AG20443 (cell line): Measurements from ENCODE around the gene PSMB2.

Source experiments
- DNase-seq: peaks from one replicate; pipeline ENCODE4 v3.0.0; 2012; ENCODE audit warnings: low spot score, mixed read lengths

PSMB2 gene

DNA sequence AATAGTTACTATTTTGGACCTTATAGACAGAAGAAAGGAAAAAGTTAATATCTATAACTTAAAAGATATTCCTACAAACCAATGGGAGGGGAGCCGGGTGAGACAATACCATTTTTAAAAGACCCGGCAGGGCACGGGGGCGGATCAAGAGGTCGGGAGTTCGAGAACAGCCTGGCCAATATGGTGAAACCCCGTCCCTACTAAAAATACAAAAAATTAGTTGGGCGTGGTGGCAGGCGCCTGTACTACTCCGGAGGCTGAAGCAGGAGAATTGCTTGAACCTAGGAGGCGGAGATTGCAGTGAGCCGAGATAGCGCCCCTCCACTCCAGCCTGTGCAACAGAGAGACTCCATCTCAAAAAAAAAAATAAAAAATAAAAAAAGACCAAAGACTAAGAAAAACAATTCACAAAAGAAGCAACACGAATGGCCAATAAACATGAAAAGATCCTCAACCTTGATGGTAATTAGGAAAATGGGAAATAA is 1.2 kb upstream of the PSMB2 start:
- DNase-seq = no peak

DNA sequence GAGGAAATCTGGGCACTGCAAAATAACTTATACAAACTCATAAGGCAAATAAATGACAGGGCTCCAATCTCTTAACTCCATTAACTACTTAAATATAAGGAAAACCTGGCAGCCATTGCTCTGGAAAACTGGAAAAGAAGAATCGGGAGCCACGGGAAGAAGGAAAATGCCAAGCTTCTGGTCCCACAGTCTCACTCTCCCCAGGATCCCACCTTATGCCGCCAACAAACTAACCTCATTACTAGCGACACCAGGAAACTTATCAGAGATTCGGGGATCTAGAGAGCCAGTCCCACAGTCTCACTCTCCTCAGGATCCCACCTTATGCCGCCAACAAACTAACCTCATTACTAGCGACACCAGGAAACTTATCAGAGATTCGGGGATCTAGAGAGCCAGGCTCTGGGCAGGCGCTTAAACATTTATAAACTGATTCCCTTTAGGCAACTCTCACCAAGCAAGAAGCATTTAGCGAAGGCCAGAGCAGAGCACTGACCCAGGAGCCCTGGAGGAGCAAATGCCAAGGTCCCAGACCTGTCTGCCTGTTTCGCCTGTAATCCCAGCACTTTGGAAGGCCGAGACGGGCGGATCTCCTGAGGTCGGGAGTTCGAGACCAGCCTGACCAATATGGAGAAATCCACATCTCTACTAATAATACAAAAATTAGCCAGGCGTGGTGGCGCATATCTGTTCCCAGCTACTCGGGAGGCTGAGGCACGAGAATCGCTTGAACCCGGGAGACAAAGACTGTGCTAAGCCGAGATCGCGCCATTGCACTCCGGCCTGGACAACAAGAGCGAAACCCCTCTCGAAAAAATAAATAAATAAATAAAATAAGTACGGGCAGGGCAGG is 720 bp downstream of the PSMB2 start:
- no peak for DNase-seq

GRCh38 chr1:35637401-35637809 is 3.9 kb downstream of the PSMB2 start:
- DNase-seq = peak; percentile 34

DNA sequence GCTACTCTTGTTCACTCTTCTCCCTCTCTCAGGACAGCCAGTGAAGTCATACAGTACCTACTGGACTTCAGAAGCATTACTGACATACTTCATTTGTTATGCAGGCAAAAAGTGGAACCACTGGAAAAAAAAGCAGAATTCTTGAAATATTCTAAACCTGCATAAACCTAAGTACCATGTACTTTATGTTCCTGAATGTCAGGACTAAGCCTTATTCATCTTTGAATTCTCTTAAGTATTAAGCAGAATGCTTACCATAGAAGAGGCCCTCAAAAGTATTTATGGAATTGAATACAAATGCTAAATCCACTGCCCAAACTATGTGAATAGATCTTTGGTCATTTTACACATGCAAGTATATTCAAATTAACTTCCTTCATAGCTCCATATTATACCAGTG is 7.8 kb downstream of the PSMB2 start:
- DNase-seq = no peak

DNA sequence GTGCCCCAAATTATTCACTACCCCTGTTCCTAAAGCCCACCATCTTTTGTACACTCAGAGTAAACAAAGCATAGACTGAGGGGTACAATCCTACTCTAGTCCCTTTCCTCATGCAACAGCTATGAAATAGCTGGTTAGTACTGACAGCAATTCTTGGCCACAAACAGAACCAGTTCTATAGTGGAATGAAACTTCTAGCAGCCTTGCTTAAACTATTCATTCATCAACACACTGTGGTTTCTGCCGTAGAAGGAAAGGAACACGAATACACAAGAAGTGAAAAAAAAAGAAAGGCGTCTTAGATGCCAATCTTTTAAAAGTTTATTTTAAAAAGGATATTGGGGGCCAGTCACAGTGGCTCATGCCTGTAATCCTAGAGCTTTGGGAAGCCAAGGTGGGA is 9.9 kb downstream of the PSMB2 start:
- DNase-seq = no peak

- no peak for DNase-seq
Observed at GRCh38 chr1:35629051-35629450, 12.3 kb downstream of the PSMB2 start.

DNA sequence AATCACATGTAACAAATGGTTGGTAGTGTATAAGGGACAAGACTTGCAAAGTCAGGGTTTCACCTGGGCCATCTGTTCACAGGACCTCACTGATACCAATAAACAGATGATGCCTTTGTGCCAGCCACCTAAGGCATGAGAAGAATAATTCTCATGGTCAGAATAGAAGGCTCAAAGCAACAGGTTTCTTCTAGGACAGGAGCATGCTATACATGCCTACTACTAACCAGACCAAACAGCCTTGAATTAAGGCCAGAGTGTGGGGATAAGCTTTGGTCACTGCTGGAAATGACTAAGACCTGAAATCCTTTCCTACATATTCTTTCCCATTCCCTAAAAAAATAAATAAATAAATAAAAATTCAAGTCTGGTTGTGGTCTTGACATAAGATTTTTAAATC is 17.5 kb downstream of the PSMB2 start:
- no peak for DNase-seq

DNA sequence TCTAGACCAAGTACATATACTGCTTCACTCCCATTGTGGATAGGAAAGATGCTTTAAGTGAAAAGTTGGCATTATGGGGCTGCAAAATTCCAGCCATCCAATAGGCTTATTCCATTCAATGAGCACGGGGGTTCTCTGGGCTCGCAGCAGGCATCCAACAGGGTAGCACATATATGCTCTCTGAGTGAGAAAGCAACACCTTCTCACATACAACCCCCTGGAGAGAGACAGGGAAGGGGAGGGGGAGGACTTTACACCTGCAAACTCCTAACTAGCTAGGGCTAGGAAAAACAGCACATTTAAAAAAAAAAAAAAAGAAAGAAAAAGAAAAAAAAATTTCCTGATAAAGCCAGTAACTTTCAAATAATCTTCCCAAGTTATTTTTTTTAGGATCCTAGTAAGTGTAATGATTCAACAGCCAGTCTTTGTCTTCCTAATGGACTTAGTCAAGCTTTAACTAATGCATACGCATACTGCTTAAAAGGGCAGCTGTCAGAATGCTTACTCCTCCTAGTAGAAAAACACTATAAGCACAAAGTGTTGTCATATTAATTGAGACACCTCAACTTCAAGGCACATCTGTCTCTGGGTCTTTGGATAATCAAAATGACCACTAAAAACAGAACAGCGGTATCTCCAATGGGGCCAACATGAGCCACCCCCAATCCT is 18.7 kb downstream of the PSMB2 start:
- no peak for DNase-seq

DNA sequence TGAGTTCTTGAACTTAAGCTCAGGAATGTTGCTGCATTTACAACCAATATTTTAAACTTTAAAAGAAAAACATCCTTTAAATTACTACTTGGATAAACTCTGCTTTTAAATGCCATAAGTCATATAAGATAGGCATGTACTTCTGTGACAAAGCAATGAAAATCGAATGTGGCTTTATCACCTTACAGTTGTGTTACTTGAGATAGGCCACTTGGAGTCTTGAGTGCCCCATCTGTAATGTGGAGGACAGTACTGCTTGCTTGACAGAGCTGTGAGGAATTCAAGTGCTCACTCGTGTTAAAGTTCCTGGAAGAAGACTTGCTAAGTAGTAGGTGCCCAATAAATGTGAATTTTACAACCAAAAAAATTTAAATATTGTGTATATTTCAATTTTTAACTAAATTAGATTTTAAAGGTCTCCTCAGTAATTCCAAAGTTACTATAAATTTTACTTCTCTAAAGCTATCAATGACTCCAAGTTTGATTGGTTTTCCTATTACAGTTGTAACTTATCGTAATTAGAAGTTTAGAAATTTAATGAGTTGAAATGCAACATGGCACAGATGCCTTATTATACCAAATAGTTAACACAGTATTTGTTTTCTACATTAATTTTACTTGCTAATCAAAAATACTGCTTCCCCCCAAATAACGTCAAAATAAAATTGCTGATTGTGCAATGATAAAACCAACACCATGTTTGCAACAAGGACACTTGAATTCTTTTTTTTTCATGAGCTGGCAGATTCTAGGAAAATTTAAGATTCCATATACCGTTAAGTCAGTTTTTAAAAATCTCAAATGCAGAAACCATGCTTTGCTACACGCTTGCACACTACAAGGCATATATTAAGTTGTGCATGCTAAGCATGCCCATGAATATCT is 21.8 kb downstream of the PSMB2 start:
- DNase-seq = no peak

- no peak for DNase-seq
Observed at GRCh38 chr1:35615440-35615839, 25.9 kb downstream of the PSMB2 start.

DNA sequence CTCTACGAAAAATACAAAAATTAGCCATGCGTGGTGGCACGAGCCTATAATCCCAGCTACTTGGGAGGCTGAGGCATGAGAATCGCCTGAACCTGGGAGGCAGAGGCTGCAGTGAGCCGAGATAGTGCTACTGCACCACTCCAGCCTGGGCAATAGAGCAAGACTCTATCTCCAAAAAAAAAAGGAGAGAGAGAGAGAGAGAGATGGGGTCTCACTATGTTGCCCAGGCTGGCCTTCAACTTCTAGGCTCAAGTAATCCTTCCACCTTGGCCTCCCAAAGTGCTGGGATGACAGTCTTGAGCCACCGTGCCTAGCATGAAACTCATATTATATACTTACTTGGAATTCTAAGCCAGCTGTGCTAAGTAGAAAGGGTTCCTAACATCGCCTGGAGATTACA is 29.7 kb downstream of the PSMB2 start:
- DNase-seq = no peak

- DNase-seq = no peak
Observed at GRCh38 chr1:35605867-35606182, 35.5 kb downstream of the PSMB2 start.

- no peak for DNase-seq
Observed at GRCh38 chr1:35605071-35605866, 36.1 kb downstream of the PSMB2 start.

DNA sequence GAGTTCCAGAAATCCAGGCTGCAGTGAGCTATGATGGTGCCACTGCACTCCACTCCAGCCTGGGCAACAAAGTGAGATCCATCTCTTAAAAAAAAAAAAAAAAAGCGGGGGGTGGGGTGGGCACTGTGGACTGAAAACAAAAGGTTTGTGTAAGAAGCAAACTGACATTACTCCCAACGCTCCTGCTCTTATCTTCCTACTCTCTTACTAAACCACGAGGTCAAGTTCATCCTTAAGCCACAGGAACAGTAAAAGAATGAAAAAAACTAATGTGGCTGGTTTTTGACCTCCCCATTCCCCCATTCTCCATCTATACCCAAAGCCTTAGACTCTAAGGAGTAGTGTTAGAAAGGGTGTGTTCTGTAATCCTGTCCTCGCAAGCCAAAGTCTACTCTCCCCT is 37.4 kb downstream of the PSMB2 start:
- no peak for DNase-seq

- no peak for DNase-seq
Observed at GRCh38 chr1:35603468-35603867, 37.9 kb downstream of the PSMB2 start.

DNA sequence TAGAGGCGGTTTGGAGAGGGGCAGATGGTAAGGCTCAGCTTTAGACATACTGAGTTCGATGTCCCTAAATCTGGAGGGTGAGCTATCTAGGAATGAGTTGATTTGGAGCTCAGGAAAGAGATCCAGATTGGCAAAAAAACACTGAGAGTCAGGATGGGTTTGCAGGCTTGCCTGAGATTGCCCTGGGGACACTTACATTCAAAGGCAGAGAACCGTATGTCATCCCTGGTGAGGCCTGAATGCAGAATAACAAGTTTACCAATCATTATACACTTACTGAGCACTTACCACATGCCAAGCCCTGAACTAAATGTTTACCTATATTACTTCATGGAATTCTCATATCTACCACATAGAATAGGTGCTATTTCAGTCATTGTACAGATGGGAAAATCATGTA is 40.7 kb downstream of the PSMB2 start:
- no peak for DNase-seq

DNA sequence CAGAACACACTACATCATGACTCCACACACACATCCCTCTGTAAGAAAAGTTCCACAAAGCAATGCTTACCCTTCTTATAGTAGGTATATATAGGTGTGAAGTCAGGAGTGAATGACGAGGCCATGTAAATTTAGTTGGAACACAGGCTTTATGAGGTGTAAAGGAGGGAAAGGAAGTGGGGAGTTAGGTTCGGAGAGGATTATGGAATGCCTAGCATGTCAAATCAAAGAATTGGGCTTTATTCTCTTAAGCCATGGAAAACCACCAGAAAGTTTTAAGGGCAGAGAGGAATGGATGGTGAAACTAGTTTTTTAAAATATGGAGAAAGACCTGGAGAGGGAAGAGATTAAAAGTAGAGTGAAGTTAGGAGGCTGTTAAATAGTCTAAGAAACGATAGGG is 41.9 kb downstream of the PSMB2 start:
- DNase-seq = no peak

- DNase-seq = no peak
Observed at GRCh38 chr1:35598895-35599294, 42.4 kb downstream of the PSMB2 start.

GRCh38 chr1:35597870-35598269 is 43.5 kb downstream of the PSMB2 start:
- DNase-seq = no peak

DNA sequence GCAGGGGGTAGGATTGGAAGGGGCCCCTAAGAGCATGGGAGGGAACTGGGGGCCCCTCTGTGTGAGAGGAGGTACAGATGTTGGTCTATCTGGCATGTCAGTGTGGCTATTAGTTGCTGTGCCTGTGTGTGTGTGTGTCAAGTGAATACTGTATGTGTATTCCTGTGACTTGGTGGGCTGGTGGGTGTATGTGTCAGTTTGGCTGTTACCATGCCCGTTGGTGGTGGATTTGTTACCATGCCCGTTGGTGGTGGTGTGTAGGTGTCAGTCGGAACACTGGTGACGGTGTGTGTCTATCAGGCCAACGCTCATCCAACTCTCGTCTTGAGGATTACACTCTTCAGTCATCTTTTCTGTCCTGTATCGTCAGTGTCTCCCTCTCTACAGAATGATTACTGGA is 45.6 kb downstream of the PSMB2 start:
- no peak for DNase-seq

DNA sequence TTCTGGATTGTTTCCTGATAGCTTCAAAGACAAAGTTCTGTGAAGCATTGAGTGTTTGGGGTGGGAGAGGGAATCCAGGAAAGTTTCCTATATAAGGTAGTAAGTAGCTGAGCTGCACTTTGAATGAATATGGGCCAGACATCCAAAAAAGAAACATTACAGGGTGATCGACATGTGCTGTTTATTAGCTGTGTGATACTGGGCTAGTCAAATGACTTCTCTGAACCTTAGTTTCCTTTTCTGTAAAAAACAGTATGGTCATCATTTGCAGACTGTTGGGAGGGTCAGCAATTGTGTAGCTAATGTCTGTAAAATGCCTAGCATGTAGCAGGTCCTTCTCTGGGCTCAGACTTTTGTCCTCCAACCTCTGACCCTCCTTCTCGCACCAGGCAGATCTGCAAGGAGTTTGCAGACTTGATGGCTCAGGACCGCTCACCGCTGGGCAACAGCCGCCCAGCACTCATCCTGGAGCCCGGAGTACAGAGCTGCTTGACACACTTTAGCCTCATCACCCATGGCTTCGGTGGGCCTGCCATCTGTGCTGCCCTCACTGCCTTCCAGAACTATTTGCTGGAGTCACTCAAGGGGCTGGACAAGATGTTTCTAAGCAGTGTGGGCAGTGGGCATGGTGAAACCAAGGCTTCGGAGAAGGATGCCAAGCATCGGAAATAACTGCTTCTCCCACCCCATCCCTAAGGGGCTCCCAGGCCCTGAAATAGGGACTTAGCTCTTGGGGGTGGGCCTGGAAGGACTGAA is 47.1 kb downstream of the PSMB2 start:
- no peak for DNase-seq
